GM23338 (cell line): ENCODE measurements around the gene NPLOC4. TPM values are rescaled to one million over a fixed set of nuclear protein-coding genes. Genes with fewer than 3 reads are reported as not detected.
A peak's percentile ranks its signal among the peaks of the same experiment; 100 is the strongest.

ENCODE experiments used
- ATAC-seq: fragments of 200-7000 bp; cut with Tn5 transposase; 3 replicates; pipeline ENCODE4 v1.9.1; 2020
- DNase-seq: peaks from one replicate; pipeline ENCODE4 v3.0.0-alpha.2; 2015; ENCODE audit warnings: low spot score
- H2AFZ ChIP-seq: fragments of 200-600 bp; sonication (generic); 2 replicates; pipeline ENCODE4 v1.8.0; 2016; ENCODE audit warnings: antibody characterized with exemption, mild to moderate bottlenecking, moderate library complexity
- H3F3A ChIP-seq: fragments of 200-600 bp; sonication (generic); replicated peaks from 2 replicates; pipeline ENCODE4 v1.8.0; 2017; ENCODE audit warnings: antibody characterized with exemption, mixed run types, low read depth
- H3K27ac ChIP-seq: fragments of 200-600 bp; sonication (generic); 2 replicates; pipeline ENCODE4 v1.6.1; 2016; ENCODE audit warnings: low read depth
- H3K27me3 ChIP-seq: fragments of 200-600 bp; sonication (generic); 2 replicates; pipeline ENCODE4 v1.8.0; 2016; ENCODE audit warnings: mild to moderate bottlenecking, mixed run types, moderate library complexity; ENCODE audit not compliant: insufficient read depth
- H3K36me3 ChIP-seq: fragments of 200-600 bp; sonication (generic); 2 replicates; pipeline ENCODE4 v1.8.0; 2016; ENCODE audit warnings: mild to moderate bottlenecking; ENCODE audit not compliant: insufficient read depth
- H3K4me1 ChIP-seq: fragments of 200-600 bp; sonication (generic); 2 replicates; pipeline ENCODE4 v1.8.0; 2016; ENCODE audit warnings: mild to moderate bottlenecking, moderate library complexity; ENCODE audit not compliant: insufficient read depth
- H3K4me2 ChIP-seq: fragments of 200-600 bp; sonication (generic); 2 replicates; pipeline ENCODE4 v1.7.1; 2017; ENCODE audit warnings: mixed run types
- H3K4me3 ChIP-seq: fragments of 200-600 bp; sonication (generic); 2 replicates; pipeline ENCODE4 v1.6.1; 2016; ENCODE audit warnings: mixed run types
- H3K79me2 ChIP-seq: fragments of 200-600 bp; sonication (generic); replicated peaks from 2 replicates; pipeline ENCODE4 v1.8.0; 2017; ENCODE audit warnings: mild to moderate bottlenecking; ENCODE audit not compliant: insufficient read depth
- H3K9me2 ChIP-seq: fragments of 200-600 bp; sonication (generic); 2 replicates; pipeline ENCODE4 v1.8.0; 2017; ENCODE audit not compliant: insufficient read depth
- H4K20me1 ChIP-seq: fragments of 200-600 bp; sonication (generic); replicated peaks from 2 replicates; pipeline ENCODE4 v1.8.0; 2017; ENCODE audit warnings: mild to moderate bottlenecking; ENCODE audit not compliant: insufficient read depth
- H3K27ac Mint-ChIP-seq: 2 replicates; pipeline ENCODE4 v1.8.0; 2020; ENCODE audit warnings: inconsistent platforms, mild to moderate bottlenecking, moderate library complexity, mixed read lengths
- H3K27me3 Mint-ChIP-seq: 3 replicates; pipeline ENCODE4 v1.8.0; 2022; ENCODE audit warnings: low read depth, mild to moderate bottlenecking, moderate library complexity, mixed read lengths, inconsistent platforms; ENCODE audit not compliant: insufficient read depth, poor library complexity
- H3K36me3 Mint-ChIP-seq: 3 replicates; pipeline ENCODE4 v1.8.0; 2021; ENCODE audit warnings: low read depth, mild to moderate bottlenecking, inconsistent platforms, moderate library complexity, mixed read lengths
- H3K4me1 Mint-ChIP-seq: 3 replicates; pipeline ENCODE4 v1.8.0; 2020; ENCODE audit warnings: mild to moderate bottlenecking, inconsistent platforms, mixed read lengths
- H3K4me3 Mint-ChIP-seq: 3 replicates; pipeline ENCODE4 v1.8.0; 2021; ENCODE audit warnings: moderate library complexity, mild to moderate bottlenecking, inconsistent platforms, mixed read lengths
- H3K9me3 Mint-ChIP-seq: 3 replicates; pipeline ENCODE4 v1.8.0; 2020; ENCODE audit warnings: moderate library complexity, mild to moderate bottlenecking, inconsistent platforms, mixed read lengths
- CTCF ChIP-seq, 2 experiments: fragments of 200-600 bp in 1 of 2; sonication (generic) in 1 of 2; conservative IDR thresholded peaks; 2 replicates each; pipeline versions ENCODE4 v1.5.1 to v1.6.1; 2016 to 2017; ENCODE audit warnings: antibody characterized with exemption in 2 of 2, low read depth in 2 of 2, mild to moderate bottlenecking in 2 of 2, moderate library complexity in 1 of 2
- EZH2 ChIP-seq: fragments of 200-600 bp; sonication (generic); IDR thresholded peaks from one replicate; pipeline ENCODE4 v1.8.0; 2017; ENCODE audit warnings: antibody characterized with exemption, mild to moderate bottlenecking, low read depth; ENCODE audit not compliant: unreplicated experiment
- JUNB ChIP-seq: IDR thresholded peaks from one replicate; pipeline ENCODE4 v1.6.1; 2016; ENCODE audit warnings: antibody characterized with exemption; ENCODE audit not compliant: unreplicated experiment
- NANOG ChIP-seq: IDR thresholded peaks from 2 replicates; pipeline ENCODE4 v1.6.1; 2016; ENCODE audit warnings: antibody characterized with exemption, borderline replicate concordance
- ZNF462 ChIP-seq: fragments of 250-450 bp; sonication (Bioruptor Pico); IDR thresholded peaks from 2 replicates; pipeline ENCODE4 v1.5.0; 2020; ENCODE audit warnings: mild to moderate bottlenecking, moderate library complexity
- polyA plus RNA-seq: library from polyadenylated mRNA; unstranded; fragments of >200 nt; fragmentation: Nextera tagmentation; extraction: Ambion mirVana; gene quantifications from 2 replicates; pipeline ENCODE4 v1.2.1, GENCODE V29; 2016
- total RNA-seq: library from RNA; depleted of rRNA; stranded (reverse); fragments of >200 nt; shearing (Covaris generic); gene quantifications from 2 replicates; pipeline ENCODE4 v1.2.3, GENCODE V29; 2014

The NPLOC4 gene
- total and polyA plus RNA-seq, 2 experiments from 2014 or later = 24.1 to 79.1 TPM

GRCh38 chr17:81574643-81574956, 62.3 kb downstream of the NPLOC4 start (continued):
- TF ChIP-seq ZNF462 (no peak), JUNB (no peak), NANOG (no peak), CTCF (conservative IDR thresholded peaks at IDR 0.05; ENCODE audit: low read depth in 2 of 2) (no peak)

GRCh38 chr17:81573794-81574642, 62.9 kb downstream of the NPLOC4 start:
- H3K4me3 ChIP-seq = no peak overlapping the region
- H2AFZ ChIP-seq = no peak overlapping the region
- peaks cover 9% of the 10 kb centered on the region; the same call in 1 of the 2 replicates for H3K36me3 ChIP-seq
- ATAC-seq (peak; percentile 28; the same call in 1 of the 3 replicates), DNase-seq (no peak)
- Mint-ChIP-seq H3K27ac (0 out of 2 replicates have a peak overlapping the region, but pooled peaks have one; percentile 3), H3K27me3 (peaks cover 5% of the 10 kb centered on the region), H3K4me1 (no peaks in the 10 kb centered on the region; the same call in 2 of the 3 replicates), H3K9me3 (no peaks in the 10 kb centered on the region; the same call in 2 of the 3 replicates), H3K4me3 (no peak overlapping the region), H3K36me3 (peaks cover 70% of the 10 kb centered on the region)
- no peaks in the 10 kb centered on the region for H3K9me2 ChIP-seq
- H3K4me2 ChIP-seq = no peak overlapping the region
- no peaks in the 10 kb centered on the region for H3K27me3 ChIP-seq
- peaks cover 19% of the 10 kb centered on the region for H4K20me1 ChIP-seq
- H3K27ac ChIP-seq = no peak overlapping the region
- 0 out of 2 replicates have a peak, but pooled peaks cover 2% of the 10 kb centered on the region for H3F3A ChIP-seq
- H3K79me2 ChIP-seq = peaks cover 2% of the 10 kb centered on the region
- H3K4me1 ChIP-seq = no peaks in the 10 kb centered on the region
- TF ChIP-seq EZH2 = no peak
- TF ChIP-seq CTCF (conservative IDR thresholded peaks at IDR 0.05; ENCODE audit: low read depth in 2 of 2) = peak in 1 of 2 experiments; percentile 31; a peak in 3 of 4 replicates
